CD4-positive, alpha-beta T cell treated with Interleukin-17A for 1 hour (primary cell): ENCODE data around the gene CCR7.

ENCODE experiments used
- DNase-seq: peaks from one replicate; pipeline ENCODE4 v3.0.0-alpha.2; 2020

CCR7 gene

DNA sequence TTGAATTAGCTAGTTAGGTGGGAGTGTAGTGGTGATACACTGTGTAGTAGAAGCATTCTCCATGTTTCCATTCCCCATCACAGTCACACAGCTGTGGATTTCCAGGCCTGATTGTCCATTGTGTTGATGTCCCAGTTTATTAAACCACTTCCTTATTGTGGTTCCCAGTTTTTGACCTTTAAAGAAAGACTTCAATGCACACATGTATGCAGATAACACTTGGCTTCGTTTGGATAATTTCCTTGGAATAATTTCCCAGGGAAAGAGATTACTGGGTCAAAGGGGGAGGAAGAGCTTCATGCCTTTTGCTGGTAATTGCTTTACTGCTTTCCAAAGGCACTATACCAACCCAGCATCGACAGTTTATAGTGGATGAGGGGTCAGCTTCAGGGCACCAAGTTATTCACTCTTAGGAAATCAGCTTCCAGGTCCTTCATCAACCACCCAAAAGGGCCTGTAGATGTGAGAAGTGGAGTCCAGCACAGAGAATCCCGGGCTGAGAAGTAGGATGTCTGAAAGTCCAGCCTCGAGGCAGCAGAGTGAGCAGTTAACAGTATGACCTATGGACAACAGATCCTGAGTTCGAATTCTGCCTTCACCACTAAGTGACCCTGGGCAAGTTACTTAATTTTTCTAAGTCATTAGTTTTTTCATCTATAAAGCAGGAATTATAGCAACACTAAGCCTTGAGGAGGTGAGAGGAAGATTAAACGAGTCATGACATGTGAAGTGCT is 32.6 kb downstream of the CCR7 start:
- DNase-seq = no peak

- DNase-seq = peak; percentile 85
Measured at GRCh38 chr17:40531051-40531991, 34.0 kb downstream of the CCR7 start.

DNA sequence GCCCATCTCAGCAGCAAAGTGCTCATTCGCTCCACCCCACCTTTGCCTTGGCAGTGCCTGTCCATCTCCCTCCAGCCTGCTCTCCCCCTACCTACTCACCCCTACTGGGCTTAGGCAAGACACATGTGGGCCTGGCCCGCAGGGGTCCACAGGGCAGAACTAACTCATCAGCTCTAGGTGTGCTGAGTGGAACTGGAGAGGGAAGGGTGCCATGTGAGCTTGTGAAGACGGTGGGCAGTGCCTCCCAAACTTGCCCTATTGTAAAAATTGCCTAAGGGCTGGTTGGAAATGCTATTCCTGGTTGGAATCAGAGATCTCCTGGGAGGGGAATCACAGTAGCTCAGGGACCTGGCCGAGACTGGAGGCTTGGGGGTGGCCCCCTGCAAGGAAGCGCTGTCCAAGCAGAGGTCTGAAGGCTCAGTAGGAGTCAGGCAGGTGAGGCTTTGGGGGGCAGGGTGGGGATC is 34.7 kb downstream of the CCR7 start:
- no peak for DNase-seq

- no peak for DNase-seq
Measured at GRCh38 chr17:40529991-40530390, 35.3 kb downstream of the CCR7 start.

- DNase-seq = peak; percentile 58
Measured at GRCh38 chr17:40528692-40529417, 36.4 kb downstream of the CCR7 start.

- no peak for DNase-seq
Measured at GRCh38 chr17:40526668-40527067, 38.6 kb downstream of the CCR7 start.

GRCh38 chr17:40525294-40525693 is 40.0 kb downstream of the CCR7 start:
- no peak for DNase-seq

DNA sequence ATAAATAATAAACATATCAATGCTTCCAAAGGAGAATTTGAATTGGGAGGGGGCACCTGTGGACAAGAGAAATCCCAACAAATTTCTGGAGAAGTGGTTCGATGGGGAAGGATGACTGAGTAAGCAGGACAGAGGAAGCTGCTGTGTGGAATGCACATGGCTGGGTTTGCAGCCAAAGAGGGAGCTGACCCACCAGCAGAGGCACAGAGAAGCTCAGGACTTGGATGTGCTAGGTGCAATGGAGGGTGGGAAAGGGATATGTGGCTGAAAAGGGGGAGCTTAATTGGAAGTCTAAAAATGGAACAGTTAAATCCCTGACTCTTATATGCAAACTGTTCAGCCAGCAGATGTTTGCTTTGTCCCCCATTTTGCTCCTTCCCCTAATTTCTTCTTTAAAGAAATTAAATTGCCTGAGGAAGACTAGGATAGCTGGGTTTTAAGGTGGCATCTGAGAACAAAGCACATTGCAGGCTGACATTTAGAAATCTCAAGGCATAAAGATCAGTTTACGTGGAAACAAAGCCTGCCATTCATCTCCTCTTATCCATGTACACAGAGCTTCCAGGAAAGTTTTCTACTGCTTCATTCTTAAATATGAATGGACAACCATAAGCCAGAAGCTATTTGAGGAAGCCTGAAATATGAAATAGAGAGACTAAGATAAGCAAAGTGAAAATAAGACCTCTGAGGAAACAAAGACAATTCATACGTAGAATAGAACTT is 40.9 kb downstream of the CCR7 start:
- no peak for DNase-seq

DNA sequence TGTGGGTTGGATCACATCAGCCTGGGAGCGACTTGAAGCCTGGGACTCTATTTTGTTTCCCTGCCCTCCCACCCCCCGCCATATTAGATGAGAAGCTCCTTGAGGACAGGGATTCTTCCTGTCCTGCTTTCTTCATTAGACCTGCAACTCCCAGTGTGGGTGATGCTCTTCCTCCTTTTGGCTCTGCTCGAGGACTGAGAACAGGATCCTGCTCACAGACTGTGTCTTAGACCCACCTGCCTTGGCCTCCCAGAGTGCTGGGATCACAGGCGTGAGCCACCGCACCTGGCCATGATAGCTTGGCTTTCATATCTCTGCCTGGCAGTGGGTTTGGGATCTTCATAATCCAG is 42.3 kb downstream of the CCR7 start:
- DNase-seq = no peak

GRCh38 chr17:40522250-40522960 is 42.9 kb downstream of the CCR7 start:
- no peak for DNase-seq

- no peak for DNase-seq
Measured at GRCh38 chr17:40520991-40521453, 44.2 kb downstream of the CCR7 start.

DNA sequence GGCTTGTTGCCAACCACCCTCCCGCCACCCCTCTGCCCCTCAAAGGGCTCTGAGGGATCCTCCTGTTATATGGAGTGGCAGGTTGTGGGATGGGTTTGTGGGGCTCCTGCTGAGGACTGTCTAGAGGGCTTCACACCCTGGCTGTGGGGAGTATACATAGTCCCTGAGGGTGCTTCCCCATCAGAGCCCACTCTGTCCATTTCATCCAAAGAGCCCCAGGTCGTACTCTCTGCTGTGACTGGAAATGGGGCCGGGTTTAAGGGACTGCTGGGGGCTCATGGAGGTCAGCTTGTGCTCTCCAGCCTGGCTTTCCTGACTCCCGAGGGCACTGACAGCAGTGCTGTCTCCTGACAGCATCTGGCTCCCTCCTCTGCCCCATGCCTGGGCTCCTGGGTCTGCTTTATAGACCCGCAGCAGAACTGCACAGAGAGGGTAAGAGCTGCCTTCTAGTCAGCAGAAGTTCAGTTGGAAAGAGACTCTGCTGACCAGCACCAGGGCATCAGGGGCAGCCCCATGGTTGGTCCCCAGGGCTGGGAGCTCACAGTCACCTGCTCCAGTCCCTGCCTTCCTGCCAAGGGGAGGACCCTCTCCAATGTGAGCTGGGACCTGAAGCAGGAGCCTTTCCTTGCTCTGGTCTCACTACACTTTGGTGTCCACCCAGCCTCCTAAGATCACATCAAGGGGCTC is 46.0 kb downstream of the CCR7 start:
- no peak for DNase-seq

- DNase-seq = no peak
Measured at GRCh38 chr17:40518401-40519088, 46.7 kb downstream of the CCR7 start.

DNA sequence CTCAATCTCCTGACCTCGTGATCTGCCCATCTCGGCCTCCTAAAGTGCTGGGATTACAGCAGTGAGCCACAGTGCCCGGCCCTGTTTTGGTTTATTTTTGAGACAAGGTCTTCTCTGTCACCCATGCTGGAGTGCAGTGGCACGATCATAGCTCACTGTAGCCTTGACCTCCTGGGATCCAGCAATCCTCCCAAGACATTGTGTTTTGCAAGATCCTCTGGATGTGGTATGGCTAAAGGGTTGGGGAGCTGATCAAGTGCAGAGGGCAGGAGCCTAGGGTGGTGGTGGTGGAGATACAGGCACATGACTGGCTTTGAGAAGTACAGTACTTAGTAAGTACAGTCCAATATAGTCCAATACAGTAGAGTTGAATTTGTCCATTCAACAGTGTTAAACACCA is 47.3 kb downstream of the CCR7 start:
- no peak for DNase-seq

- no peak for DNase-seq
Measured at GRCh38 chr17:40517286-40517662, 48.0 kb downstream of the CCR7 start.

GRCh38 chr17:40516581-40517285 is 48.5 kb downstream of the CCR7 start:
- peak; percentile 86 for DNase-seq

GRCh38 chr17:40515491-40516041 is 49.7 kb downstream of the CCR7 start:
- DNase-seq = peak; percentile 63

DNA sequence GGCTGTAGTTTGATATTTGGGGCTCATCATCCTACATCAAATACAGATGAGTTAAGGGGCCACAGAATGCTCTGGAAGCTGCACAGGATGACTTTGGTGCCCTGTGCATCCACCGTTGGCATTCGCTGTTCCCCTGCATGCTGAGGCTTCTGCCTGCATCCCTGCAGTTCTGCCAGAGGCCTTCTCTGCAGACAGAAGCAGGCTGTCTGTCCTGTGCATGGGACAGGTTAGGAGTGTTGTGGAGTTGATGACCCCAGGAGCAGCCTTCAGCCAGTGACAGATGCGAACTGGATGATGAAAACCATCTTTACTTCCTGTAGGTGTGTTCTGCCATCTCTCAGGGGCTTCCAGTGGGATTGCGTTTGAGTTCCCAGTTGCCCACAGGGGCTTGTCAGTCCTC is 50.3 kb downstream of the CCR7 start:
- DNase-seq = no peak

DNA sequence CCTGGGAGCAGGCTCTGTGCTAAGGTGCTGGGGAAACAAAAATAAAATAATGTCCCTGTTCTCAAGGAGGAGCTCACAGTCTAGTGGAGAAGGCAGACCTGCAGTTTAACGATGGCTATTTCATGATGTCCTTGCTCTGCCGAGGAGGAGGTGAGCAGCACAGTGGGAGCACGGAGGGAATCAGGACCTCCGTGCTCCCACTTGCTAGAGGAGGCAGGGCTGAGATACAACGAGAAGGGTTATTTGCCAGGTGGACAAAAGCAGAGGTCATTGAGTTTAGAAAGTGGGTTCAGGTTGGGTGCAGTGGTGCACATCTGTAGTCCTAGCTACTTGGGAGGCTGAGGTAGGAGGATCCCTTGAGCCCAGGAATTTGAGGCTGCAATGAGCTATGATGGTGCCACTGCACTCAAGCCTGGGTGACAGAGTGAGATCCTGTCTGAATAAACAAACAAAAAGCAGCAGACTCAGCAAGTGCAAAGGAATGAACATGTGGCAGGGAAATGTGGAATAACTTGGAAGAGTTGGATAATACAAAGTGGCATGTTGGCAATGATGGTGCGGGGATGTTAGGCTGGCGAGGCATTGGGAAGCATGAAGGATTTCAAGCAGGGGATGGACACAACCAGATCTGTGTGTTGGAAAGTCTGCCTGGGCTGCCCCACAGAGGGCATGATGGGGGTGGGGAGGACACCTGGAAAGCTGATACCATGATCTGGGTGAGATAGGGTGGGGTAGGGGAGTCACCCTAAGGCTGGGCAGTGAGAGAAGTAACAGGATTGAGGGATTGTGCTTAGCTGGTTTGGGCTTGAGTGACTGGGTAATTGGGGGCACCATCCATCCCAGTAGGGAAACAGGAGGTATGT is 51.0 kb downstream of the CCR7 start:
- no peak for DNase-seq
